K562 (cell line): ENCODE results near the gene CTSO. TPM values are rescaled to one million over a fixed set of nuclear protein-coding genes. Genes with fewer than 3 reads are reported as not detected.

ENCODE experiments used
- ATAC-seq: fragments of 200-7000 bp; cut with Tn5 transposase; 3 replicates; pipeline ENCODE4 v1.9.1; 2020; ENCODE audit warnings: moderate library complexity
- BruUV-seq: library from RNA; stranded (reverse); fragments of 400-500 nt; replicated peaks from 2 replicates; lab custom pipeline; 2021; lab: Mats Ljungman, UMichigan
- CTCF ChIA-PET: fragments of 300-600 bp; formaldehyde crosslinking; extraction: SDS; loops from one replicate; lab custom pipeline; 2021; ENCODE audit warnings: low intra/inter-chr PET ratio; lab: Yijun Ruan, JAX
- POLR2A ChIA-PET: fragments of 300-600, 350-650 bp; sonication (Branson Sonifier 250); formaldehyde crosslinking; extraction: SDS; loops from one replicate; lab custom pipeline; 2021; ENCODE audit warnings: antibody characterized with exemption, inconsistent platforms; lab: Yijun Ruan, JAX
- DNase-seq, 4 experiments: peaks; one replicate each; pipeline versions ENCODE4 v3.0.0 to v3.0.0-alpha.2; 2011 to 2018; ENCODE audit warnings: low spot score in 3 of 4, mixed read lengths in 3 of 4; ENCODE audit errors: extremely low read depth in 1 of 4
- FAIRE-seq: peaks from 2 replicates; lab custom pipeline; 2011; peaks lifted over from hg19 to GRCh38; lab: Jason Lieb, UNC
- H2AFZ ChIP-seq: 2 replicates; pipeline ENCODE4 v1.6.0; 2011; ENCODE audit warnings: low read depth, low read length, control low read depth, inconsistent platforms
- H3K27ac ChIP-seq: fragments of 200-600 bp; 3 replicates; pipeline ENCODE4 v1.8.0; 2011; ENCODE audit warnings: low read depth, mild to moderate bottlenecking, control low read depth, inconsistent platforms, low read length, moderate library complexity, mixed read lengths; ENCODE audit errors: extremely low read depth
- H3K27me3 ChIP-seq, 2 experiments: fragments of 300-600 bp in 1 of 2; 2 replicates in 1 of 2; 3 replicates in 1 of 2; pipeline versions ENCODE4 v1.6.0 to v1.8.0; 2011; ENCODE audit warnings: inconsistent platforms in 2 of 2, low read length in 2 of 2, mild to moderate bottlenecking in 1 of 2, mixed read lengths in 1 of 2, moderate library complexity in 1 of 2; ENCODE audit not compliant: control insufficient read depth in 2 of 2, insufficient read depth in 2 of 2
- H3K36me3 ChIP-seq: fragments of 300-600 bp; 3 replicates; pipeline ENCODE4 v1.8.0; 2011; ENCODE audit warnings: mild to moderate bottlenecking, low read length, inconsistent platforms; ENCODE audit not compliant: control insufficient read depth, insufficient read depth
- H3K4me1 ChIP-seq, 2 experiments: fragments of 200-600 bp in 1 of 2; replicated peaks in 1 of 2; 2 replicates in 1 of 2; 3 replicates in 1 of 2; pipeline versions ENCODE4 v1.5.1 to v1.8.0; 2011; ENCODE audit warnings: inconsistent platforms in 2 of 2, low read length in 2 of 2, mild to moderate bottlenecking in 1 of 2, mixed read lengths in 1 of 2, moderate library complexity in 1 of 2; ENCODE audit not compliant: control insufficient read depth in 2 of 2, insufficient read depth in 2 of 2
- H3K4me2 ChIP-seq: 2 replicates; pipeline ENCODE4 v1.6.1; 2011; ENCODE audit warnings: low read length, control low read depth, inconsistent platforms, mixed read lengths; ENCODE audit not compliant: insufficient read depth
- H3K4me3 ChIP-seq: fragments of 200-600 bp; sonication (generic), shearing (Covaris generic); 2 replicates; pipeline ENCODE4 v1.5.1; 2016; ENCODE audit warnings: control low read depth, inconsistent platforms
- H3K79me2 ChIP-seq: fragments of 200-600 bp; 3 replicates; pipeline ENCODE4 v1.8.0; 2011; ENCODE audit warnings: low read length, inconsistent platforms; ENCODE audit not compliant: control insufficient read depth, insufficient read depth
- H3K9ac ChIP-seq, 2 experiments: 2 replicates each; pipeline versions ENCODE4 v1.6.0 to v1.6.1; 2011; ENCODE audit warnings: low read depth in 2 of 2, low read length in 2 of 2, control low read depth in 1 of 2, inconsistent platforms in 1 of 2, mild to moderate bottlenecking in 1 of 2, mixed read lengths in 1 of 2; ENCODE audit not compliant: insufficient read depth in 1 of 2
- H3K9me1 ChIP-seq: one replicate; pipeline ENCODE4 v1.6.0; 2011; ENCODE audit warnings: inconsistent platforms, mild to moderate bottlenecking, low read length, moderate library complexity; ENCODE audit not compliant: control insufficient read depth, insufficient read depth
- H3K9me3 ChIP-seq: replicated peaks from 2 replicates; pipeline ENCODE4 v1.5.1; 2011; ENCODE audit warnings: low read depth, low read length, inconsistent platforms; ENCODE audit not compliant: control insufficient read depth, insufficient read depth
- H4K20me1 ChIP-seq: replicated peaks from 2 replicates; pipeline ENCODE4 v1.6.1; 2011; ENCODE audit warnings: low read length, inconsistent platforms, mixed read lengths; ENCODE audit not compliant: control insufficient read depth, insufficient read depth
- CBFA2T3 ChIP-seq: fragments of 450-650 bp; IDR thresholded peaks from 2 replicates; pipeline ENCODE4 v1.6.1; 2017
- E2F8 ChIP-seq: fragments of 450-650 bp; IDR thresholded peaks from 2 replicates; pipeline ENCODE4 v1.7.1; 2018; ENCODE audit warnings: mild to moderate bottlenecking, low read depth; ENCODE audit not compliant: partially characterized antibody
- EP400 ChIP-seq: fragments of 450-650 bp; IDR thresholded peaks from 2 replicates; pipeline ENCODE4 v1.6.1; 2017; ENCODE audit warnings: antibody characterized with exemption, mild to moderate bottlenecking, moderate library complexity
- ETS2 ChIP-seq: IDR thresholded peaks from 2 replicates; pipeline ENCODE4 v1.6.1; 2016; ENCODE audit warnings: borderline replicate concordance, missing genetic modification characterization, mild to moderate bottlenecking, moderate library complexity, missing compliant biosample characterization; ENCODE audit not compliant: poor library complexity, severe bottlenecking
- FOXA1 ChIP-seq: fragments of 450-650 bp; IDR thresholded peaks from 2 replicates; pipeline ENCODE4 v1.6.1; 2016; ENCODE audit warnings: mild to moderate bottlenecking, borderline replicate concordance
- HLTF ChIP-seq: fragments of 450-650 bp; IDR thresholded peaks from 2 replicates; pipeline ENCODE4 v1.6.1; 2016
- MECOM ChIP-seq: fragments of 250-450 bp; sonication (Bioruptor Pico); IDR thresholded peaks from 2 replicates; pipeline ENCODE4 v1.8.0; 2022; ENCODE audit warnings: inconsistent platforms
- STAT5B ChIP-seq: fragments of 250-450 bp; sonication (Bioruptor Pico); IDR thresholded peaks from 2 replicates; pipeline ENCODE4 v1.8.0; 2021; ENCODE audit warnings: mild to moderate bottlenecking, inconsistent platforms
- ZKSCAN1 ChIP-seq: fragments of 150-350 bp; IDR thresholded peaks from 2 replicates; pipeline ENCODE4 v1.6.1; 2016; ENCODE audit warnings: low read depth, low read length
- ZNF146 ChIP-seq: IDR thresholded peaks from one replicate; pipeline ENCODE4 v1.6.1; 2018; ENCODE audit warnings: missing compliant biosample characterization; ENCODE audit not compliant: unreplicated experiment
- ZNF407 ChIP-seq: fragments of 450-650 bp; IDR thresholded peaks from 2 replicates; pipeline ENCODE4 v1.6.1; 2016; ENCODE audit warnings: low read depth
- ZNF444 ChIP-seq: fragments of 250-450 bp; sonication (Bioruptor Pico); IDR thresholded peaks from 2 replicates; pipeline ENCODE4 v1.4.0; 2020; ENCODE audit warnings: mild to moderate bottlenecking, moderate library complexity
- ZNF77 ChIP-seq: fragments of 250-450 bp; sonication (Bioruptor Pico); IDR thresholded peaks from 2 replicates; pipeline ENCODE4 v1.5.0; 2020
- WGBS: fragments of 100-300 bp; shearing (Covaris generic); methylation state at CpG from one replicate; pipeline ENCODE4 v1.1.6; 2016; ENCODE audit warnings: low coverage, mixed read lengths; ENCODE audit not compliant: insufficient coverage; ENCODE audit errors: missing lambda C conversion rate; 5-methylcytosine and 5-hydroxymethylcytosine counted together
- in situ Hi-C: fragments of 300-500 bp; cut with MboI; formaldehyde crosslinking; loops from 4 replicates; pipeline ENCODE4 v1.15.0; 2018; ENCODE audit warnings: inconsistent platforms, mixed read lengths
- intact Hi-C: fragments of 100-400 bp; cut with micrococcal nuclease; formaldehyde crosslinking; loops from 2 replicates; pipeline ENCODE4 v1.14.2; 2022
- polyA plus RNA-seq, 8 experiments: library from polyadenylated mRNA; depleted of rRNA in 4 of 8; stranded (reverse) in 5 of 8; unstranded in 3 of 8; fragments of >200 nt; fragmentation: Nextera tagmentation in 2 of 8; fragmentation: Illumina TruSeq in 1 of 8; extraction: Ambion mirVana in 2 of 8; extraction: Trizol in 1 of 8; gene quantifications; 2 replicates each; pipeline versions ENCODE4 v1.2.1 to v1.2.3, GENCODE V29; 2011 to 2014; ENCODE audit warnings: inconsistent platforms in 1 of 8, missing spikeins in 1 of 8
- total RNA-seq, 7 experiments: library from RNA; depleted of rRNA in 6 of 7; stranded (reverse); fragments of >200 nt in 6 of 7; fragmentation: Illumina TruSeq in 2 of 7; extraction: Trizol in 2 of 7; gene quantifications; 2 replicates each; pipeline versions ENCODE4 v1.2.1 to v1.2.3, GENCODE V29; 2011 to 2021; ENCODE audit warnings: low replicate concordance in 1 of 7

The CTSO gene
- total and polyA plus RNA-seq, 9 of the 15 experiments (the other 6 are each of a cell fraction or from before 2014, with no cell fraction given) = 0.03 to 0.07 (median 0.04) TPM; not detected in 5

- in situ Hi-C loops = no loop called here
- intact Hi-C loops = no loop called here
- CTCF ChIA-PET = no interaction called here
- WGBS = 3% methylated on average over 8 of the region's 8 CpGs
- Histone ChIP-seq H3K79me2 (no peaks in the 10 kb centered on the region), H3K4me3 (no peak overlapping the region), H3K9ac (no peak overlapping the region), H3K9me3 (no peaks in the 10 kb centered on the region), H4K20me1 (no peaks in the 10 kb centered on the region), H3K27me3 (no peaks in the 10 kb centered on the region), H3K4me2 (no peak overlapping the region), H3K27ac (no peak overlapping the region), H3K4me1 (no peaks in the 10 kb centered on the region), H2AFZ (no peak overlapping the region), H3K36me3 (no peaks in the 10 kb centered on the region), H3K9me1 (no peaks in the 10 kb centered on the region)
- POLR2A ChIA-PET = no interaction called here
- DNase-seq (no peak), FAIRE-seq (no peak), ATAC-seq (no peak)
- no TSS peak for BruUV-seq
- no peak for TF ChIP-seq ZKSCAN1
- no peak for TF ChIP-seq ZNF407
- TF ChIP-seq FOXA1 = no peak
- TF ChIP-seq EP400 = no peak
- TF ChIP-seq STAT5B (CRISPR knock-in tag) = no peak
- no peak for TF ChIP-seq ZNF77 (CRISPR knock-in tag)
- no peak for TF ChIP-seq ETS2
- no peak for TF ChIP-seq CBFA2T3
- TF ChIP-seq ZNF444 (CRISPR knock-in tag) = no peak
- no peak for TF ChIP-seq MECOM (CRISPR knock-in tag)
- no peak for TF ChIP-seq E2F8
- no peak for TF ChIP-seq HLTF
- no peak for TF ChIP-seq ZNF146
Observed at GRCh38 chr4:155973639-155974475, 20.2 kb upstream of the CTSO start.
